Glomerular endothelial cell (primary cell): ENCODE measurements around the gene LRP1B. TPM values are rescaled to one million over a fixed set of nuclear protein-coding genes. Genes with fewer than 3 reads are reported as not detected.
"Not testable (repeated sequence)": the region's sequence is repeated elsewhere in the genome, so short reads cannot be mapped to it uniquely, and the experiment has no call there.

ENCODE experiments used
- DNase-seq: peaks from one replicate; pipeline ENCODE4 v3.0.0-alpha.2; 2011; ENCODE audit warnings: low read depth, low spot score; ENCODE audit errors: extremely low read depth
- total RNA-seq: library from RNA; depleted of rRNA; stranded (reverse); fragments of >200 nt; gene quantifications from 2 replicates; pipeline ENCODE4 v1.2.3, GENCODE V29; 2015

The LRP1B gene
- total RNA-seq, 1 donor from 2014 or later, result not detected

DNA sequence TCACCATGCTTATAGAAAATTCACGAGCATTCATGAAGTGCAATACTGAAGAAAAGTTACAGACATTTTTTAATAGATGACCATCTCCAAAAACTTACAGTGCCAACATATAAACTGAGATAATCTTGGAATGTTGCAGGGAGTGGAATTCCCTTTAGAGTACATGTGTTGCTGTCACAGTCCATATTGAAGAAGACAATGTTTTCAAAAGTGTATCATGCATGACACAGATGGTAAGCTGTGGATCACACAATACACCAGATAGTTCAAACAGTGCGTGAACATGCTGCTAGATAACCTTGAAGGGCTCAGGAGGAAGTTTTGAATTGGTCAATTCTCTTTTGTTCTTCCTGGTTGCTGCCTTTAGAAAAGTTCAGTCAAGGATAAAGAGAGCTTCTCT lies 1706.3 kb downstream of the LRP1B start:
- DNase-seq, result no peak

DNA sequence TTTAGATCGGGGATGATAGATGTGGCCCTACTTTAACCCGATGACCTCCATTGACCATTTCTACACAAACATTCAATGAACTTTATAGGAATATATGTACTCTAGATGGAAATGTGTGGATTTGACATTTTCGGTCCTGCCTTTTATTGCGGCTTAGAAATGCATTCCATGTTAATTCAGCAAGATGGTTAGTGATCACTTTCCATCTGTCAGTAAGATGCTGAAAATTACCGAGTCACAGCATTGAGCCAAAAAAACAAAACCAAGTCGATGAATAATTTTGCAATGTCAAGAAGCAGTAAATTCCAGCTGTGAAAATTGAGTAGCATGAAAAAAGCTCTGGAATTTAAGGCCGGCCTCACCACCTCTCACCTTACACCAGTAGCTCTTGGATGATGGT lies 1708.1 kb downstream of the LRP1B start:
- DNase-seq, result no peak

DNA sequence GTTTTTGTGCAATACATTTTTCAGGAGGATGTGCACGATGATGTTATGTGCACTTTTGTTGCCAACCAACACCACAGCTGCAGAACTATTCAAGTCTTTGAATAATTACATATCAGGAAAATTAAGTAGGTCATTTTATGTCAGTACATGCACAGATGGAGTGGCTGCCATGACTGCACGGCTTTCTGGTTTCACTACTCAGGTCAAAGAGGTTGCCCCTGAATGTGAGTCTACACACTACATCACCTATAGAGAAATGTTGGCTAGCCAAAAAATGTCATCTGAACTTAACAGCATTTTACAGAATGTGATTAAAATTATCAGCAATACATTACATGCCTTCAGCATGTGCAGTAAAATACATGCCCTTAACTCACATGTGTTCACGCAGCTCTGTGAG lies 1713.3 kb downstream of the LRP1B start:
- DNase-seq, result no peak

DNA sequence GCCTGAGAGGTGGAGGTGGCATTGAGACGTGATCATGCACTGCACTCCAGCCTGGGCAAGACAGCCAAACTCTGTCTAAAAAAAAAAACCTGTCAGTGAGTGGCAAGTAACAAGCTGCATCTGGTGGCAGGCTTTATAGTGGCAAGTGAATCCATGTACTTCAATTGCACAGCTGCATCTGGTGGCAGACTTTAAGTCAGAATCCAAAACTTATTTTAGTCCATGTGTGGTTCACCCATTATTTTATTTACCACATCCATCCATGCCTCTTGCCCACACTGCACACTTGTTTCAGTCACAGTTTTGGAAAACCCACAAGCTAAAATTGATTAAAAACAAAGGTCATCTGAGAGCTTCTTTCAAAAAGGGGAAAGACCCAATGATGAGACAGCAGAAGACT lies 1714.2 kb downstream of the LRP1B start:
- DNase-seq, result no peak

DNA sequence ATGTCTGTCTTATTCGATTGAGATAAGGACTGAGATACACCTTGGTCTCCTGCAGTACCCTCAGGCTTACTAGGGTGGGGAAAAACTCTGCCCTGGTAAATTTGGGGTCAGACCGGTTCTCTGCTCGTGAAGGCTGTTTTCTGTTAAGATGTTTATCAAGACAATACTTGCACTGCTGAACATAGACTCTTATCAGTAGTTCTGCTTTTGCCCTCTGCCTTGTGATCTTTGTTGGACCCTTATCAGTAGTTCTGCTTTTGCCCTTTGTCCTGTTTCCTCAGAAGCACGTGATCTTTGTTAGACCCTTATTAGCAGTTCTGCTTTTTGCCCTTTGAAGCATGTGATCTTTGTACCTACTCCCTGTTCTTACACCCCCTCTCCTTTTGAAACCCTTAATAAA lies 1715.8 kb downstream of the LRP1B start:
- DNase-seq, result not testable (repeated sequence)

DNA sequence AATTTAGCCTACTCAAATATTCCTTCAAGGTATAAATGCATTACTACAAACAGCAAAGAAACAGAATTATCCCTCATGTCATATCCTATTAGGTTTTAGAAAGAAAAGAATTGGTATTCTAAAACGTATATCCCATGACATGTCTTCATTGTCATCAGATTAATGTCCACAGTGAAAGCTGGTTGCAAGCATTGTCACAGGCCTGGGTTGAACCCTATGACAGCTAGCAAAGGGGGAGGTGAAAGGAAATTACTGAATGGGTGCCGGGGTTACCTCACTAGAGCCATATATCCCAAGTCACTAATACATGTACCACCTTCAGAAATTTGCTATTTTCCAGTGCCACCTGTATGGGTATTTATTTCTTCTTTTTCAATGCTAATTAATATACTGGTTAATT lies 1720.1 kb downstream of the LRP1B start:
- DNase-seq, result no peak

DNA sequence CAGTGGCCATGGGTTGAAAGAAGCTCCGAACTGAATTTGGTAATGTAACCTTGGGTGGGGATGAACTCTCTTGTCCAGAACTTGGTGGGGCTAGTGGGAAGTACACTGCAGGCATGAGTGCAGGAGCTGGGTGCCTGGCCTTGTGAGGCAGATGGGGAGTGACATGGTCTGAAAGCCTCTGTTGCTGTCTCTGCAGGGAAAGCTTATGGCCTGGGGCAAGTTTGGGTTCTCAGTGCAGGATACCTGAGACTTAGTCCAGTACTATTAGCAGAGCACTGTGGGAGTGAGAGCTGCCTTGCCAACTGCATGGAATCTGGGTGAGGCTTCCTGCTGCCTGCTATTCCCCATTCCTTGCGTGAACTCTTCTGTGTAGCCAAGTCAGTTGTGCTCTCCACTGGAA lies 1729.8 kb downstream of the LRP1B start:
- no peak for DNase-seq

DNA sequence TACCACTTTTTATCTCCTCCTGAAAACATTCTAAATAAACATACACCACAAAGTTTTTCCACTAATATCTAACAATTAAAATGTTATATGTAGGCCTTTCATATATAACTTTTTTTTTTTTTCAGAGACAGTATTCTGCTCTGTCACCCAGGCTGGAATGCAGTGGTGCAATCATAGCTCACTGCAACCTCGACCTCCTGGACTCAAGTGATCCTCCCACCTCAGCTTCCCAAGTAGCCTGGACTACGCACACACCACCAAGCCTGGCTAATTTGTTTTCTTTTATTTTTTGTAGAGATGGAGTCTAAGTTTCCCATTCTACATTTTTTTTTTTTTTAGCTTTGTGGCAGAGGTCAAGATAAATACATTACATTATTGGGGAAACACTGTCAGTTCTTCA lies 1738.0 kb downstream of the LRP1B start:
- no peak for DNase-seq

DNA sequence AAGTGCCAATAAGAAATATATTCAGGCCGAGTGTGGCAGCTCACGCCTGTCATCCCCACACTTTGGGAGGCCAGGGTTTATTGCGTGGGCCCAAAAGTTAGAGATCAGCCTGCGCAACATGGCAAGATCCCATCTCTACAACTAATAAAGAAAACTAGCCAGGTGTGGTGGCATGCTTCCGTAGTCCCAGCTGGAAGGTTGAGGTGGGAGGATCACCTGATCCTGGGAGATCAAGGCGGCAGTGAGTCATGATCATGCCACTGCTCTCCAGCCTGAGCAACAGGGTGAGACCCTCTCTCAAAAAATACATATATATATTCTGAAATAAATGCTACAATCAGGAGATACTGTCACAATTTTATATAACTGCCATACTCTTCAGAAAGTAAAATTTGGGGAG lies 1745.9 kb downstream of the LRP1B start:
- DNase-seq, result no peak

DNA sequence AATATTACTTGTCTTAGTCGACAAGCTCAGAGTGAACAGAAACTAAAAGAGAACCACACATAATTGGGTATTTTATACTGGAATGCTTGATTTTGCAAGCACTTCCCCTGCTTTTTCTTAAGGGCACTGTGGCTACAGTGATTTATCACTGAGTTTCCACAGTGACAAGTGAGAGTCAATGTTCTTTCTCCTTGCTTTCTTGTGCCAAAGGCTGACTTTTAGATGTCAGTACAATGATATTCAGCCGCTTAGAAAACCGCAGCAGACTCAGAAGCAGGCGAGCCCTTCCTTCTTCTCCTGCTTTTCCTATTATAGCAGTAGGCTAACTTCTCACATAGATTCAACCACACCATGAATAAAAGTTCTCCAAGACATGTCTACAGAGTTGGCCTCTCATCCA lies 1747.0 kb downstream of the LRP1B start:
- no peak for DNase-seq

DNA sequence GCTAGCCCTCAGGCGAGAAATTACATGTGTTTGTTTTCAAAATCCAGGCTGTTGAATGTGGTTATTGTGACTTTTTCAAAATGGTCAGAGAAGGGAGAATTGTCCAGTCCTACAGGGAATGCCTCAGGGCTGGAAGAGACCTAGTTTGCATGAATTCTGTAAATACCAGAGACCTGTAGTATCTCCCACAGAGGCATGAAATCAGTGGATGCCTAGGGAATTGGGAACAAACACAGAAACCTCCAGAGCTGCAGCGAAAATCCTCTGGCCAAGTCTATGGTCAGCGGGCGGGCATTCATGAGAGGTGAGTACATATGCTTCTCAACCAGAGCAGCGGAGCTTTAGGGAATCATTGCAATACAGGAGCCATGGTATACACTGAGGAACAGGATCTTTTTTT lies 1754.1 kb downstream of the LRP1B start:
- DNase-seq, result no peak

DNA sequence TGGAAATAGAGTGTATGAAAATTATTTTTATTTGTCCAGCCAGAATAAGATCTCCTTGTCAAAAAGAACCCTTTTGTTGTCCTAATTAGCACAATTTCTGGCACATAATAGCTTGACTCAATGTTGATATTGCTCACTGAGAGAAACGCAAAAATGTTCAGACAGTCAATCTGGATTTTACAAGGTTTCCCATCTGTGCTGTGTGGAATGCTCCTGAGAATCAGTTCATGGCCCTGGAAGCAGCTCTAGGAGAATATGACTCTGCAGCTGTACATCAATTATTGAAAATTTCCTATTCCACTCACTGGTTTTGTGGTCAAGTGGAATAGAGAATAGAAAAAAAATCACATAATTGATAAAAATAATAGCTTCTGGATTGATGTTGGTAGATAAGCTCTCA lies 1767.7 kb downstream of the LRP1B start:
- DNase-seq, result no peak

DNA sequence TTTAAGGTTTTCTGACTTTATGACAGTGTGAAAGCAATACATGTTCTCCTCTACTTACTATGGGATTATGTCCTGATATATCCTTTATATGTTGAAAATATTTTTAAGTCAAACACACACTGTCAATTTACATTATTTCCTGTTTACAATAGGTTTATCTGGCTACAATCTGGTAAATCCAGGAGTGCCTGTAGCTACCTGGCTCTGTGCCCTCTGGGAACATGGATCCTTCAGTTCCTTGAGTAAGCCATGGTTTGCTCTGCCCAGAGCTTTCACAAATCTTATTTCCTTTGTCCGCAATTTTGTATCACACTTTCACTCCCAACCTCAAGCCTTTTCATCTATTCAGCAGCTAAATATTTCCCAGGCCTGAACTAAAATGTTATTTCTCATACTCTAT lies 1768.5 kb downstream of the LRP1B start:
- no peak for DNase-seq

DNA sequence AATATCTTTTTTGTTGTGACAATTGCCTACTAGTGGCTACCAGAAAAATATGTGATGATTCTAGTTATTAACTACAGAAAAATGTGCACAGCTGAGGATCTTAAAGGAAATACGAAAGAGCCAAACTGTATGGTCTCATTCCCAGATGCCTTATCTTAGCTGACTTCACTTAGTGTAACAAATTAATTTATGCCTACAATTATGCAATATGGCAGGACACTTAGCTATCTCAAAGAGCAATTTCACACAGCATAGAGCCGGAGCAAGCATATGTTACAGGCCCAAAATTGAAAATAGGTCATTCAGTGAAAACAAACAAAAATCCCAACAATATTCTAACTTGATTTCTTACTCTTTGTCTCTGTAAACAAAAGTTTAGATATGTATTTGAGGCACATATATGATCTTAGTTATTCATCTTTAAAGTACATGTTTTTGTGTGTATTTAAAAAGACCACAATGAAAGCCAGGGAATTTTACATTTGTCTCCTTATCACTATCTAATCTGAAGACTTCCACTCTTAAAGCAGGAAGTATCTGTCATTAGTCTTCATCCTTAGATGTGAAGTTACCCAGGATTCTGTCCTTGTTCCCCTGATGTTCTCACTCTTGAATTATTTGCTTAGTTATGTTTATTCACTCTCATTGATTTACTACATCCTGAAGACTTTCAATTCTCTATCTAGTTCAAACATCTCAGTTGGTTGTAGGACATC lies 1771.6 kb downstream of the LRP1B start:
- DNase-seq, result no peak

DNA sequence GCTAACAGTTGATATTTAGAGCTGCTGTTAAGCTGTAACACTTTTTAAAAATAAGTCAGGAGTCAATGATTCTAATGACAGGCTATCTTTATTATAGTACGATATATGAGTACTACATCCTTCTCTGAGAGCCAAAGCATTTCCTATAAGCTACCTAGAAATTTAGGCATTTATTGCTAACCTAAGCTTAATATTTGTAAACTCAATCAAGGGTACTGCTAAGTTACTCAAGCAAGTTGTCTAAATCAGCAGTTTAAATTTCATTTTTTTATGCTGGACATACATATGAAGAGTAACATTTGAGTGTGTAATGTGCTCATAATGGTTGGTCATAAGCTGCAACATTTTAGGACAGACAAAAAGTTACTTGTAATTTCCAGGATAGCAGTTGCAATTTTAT lies 1774.1 kb downstream of the LRP1B start:
- DNase-seq, result no peak

DNA sequence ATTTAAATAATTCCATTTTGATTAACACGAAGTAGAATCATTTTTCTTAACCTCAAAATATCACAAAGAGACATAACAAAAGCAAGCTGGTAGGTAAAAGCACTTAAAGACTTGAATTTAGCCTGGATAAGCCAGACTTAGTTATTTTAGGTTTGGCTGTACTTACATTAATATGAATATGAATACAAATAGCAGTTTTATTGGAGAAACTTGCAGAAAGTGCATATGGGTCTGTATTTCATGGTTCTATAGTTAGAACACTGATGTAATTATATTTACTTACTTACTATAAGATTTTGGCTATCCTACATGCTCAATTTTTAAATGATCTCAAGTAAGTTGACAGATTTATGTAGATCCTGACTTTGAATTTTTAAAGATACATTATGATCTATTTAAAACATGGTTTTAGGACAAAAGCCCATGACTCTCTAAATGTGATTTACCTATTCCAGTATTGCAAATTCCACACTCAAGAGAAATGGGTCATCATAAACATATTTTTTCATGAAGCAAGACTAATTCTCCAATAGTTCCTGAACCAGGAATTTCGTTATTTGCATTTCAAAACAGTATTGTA lies 1775.2 kb downstream of the LRP1B start:
- DNase-seq, result no peak

DNA sequence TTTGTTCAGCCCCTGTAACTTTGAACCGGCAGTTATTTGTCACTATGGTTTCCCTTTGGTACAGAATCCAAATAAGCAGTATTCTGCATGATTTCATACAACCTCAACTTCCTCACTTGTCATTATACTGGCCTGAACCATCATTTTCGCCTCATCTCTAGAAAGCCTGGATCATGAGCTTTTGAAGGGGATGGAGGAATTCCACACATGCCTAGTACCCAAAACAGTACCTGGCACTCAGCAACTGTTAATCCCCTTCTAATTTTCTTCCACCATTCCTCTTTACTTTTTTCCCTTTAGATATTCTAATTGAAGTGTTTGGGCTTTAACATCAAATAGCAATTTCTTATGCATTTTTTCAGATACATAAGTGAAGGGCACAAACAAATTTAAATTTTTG lies 1776.3 kb downstream of the LRP1B start:
- no peak for DNase-seq

DNA sequence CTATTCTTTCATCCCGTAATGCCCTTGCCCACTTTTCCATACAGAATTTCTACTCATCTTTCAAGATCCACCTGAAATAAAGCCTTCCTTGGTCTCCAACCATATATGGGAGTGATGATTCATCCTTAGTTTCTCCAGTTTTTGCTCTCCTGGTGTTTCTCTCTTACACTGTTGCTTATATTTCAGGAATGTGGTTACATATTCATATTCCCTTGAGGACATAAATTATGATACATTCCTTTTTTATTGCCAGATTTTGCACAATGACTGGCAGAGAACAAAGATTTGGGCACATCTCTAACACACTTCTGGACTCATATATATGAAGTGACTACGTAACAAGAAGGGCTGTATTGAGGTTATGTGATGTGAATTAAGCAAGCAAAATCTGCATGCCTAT lies 1777.3 kb downstream of the LRP1B start:
- DNase-seq, result no peak

DNA sequence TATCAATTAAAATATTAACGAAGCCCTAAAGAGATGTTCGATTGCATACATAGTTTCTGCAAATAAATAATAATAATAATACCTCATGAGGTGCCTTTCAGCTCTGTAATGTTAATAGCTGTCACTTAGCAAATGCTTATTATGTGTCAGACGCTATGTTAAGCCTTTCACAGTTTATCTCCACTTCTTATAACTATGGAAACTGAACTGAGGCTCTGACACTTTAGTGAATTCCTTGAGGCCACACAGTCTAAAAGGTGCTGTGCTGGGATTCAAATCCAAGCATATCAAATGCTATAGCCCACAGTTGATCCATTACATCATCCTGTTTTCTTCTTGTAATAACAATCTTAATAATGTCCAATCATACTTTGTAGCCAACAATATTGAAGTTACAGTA lies 1779.1 kb downstream of the LRP1B start:
- no peak for DNase-seq

DNA sequence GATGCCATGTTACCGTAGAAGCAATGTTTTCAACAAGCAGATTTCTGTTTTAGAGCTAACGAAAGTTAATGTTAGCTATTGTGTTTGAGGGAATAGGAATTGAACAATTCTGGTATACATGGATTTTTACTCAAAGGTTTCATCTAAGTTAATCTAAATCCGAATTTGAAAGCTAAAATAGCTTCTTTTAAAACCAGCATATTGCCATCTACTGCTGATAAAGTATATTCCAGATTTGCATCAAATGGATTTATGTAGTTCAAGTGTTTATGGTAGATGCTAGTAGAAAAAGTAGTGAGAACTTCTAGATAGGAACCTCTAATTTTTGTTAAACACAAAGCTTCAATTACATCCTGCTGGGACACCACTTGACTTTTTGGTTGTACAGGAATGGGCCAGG lies 1781.1 kb downstream of the LRP1B start:
- no peak for DNase-seq

DNA sequence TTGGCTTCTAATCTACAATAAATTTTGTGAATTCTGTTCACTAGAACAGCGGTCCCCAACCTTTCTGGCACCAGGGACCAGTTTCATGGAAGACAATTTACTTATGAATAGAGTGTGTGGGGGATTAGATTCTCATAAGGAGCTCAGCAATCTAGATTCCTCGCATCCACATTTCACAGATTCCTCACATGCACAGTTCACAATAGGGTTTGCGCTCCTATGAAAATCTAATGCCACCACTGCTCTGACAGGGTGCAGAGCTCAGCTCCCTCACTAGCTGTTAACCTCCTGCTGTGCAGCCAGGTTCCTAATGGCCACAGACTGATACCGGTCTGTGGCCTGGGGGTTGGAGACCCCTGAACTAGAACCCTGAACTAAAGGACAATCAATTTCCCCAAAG lies 1782.0 kb downstream of the LRP1B start:
- DNase-seq, result no peak

DNA sequence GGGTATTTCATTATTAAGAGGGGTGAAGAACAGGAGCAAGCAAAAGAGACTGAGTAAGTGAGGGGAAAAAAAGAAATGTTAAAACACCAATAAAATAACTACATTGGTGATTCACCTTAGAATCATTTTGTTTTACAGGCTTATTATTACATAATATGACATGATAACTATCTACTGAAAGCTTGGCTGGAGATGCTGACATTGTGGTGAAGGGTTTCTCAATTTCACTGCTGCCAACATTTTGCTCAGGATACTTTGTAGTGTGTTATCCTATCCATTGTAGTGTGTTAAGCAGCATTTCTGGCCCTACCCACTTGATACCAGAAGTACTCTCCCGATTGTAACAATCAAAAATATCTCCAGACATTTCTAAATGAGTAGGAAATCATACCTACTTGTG lies 1786.0 kb downstream of the LRP1B start:
- DNase-seq, result no peak

DNA sequence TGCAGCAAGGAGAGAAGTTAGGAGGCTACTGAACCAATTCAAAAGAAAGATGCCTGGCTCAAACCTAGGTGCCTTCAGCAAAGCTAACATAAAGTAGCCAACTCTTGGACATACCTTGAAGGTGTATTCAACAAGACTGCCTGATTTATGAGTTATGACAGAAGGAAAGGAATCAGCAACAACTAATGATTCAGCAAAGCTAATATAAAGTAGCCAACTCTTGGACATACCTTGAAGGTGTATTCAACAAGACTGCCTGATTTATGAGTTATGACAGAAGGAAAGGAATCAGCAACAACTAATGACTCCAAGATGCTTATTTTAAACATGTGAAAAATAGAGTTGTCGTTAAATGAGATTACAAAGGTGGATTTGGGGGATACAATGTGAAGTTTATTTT lies 1786.5 kb downstream of the LRP1B start:
- not testable (repeated sequence) for DNase-seq
